Psoas muscle (tissue), 8 donors: ENCODE data around the gene ARHGAP40. TPM values are rescaled to one million over a fixed set of nuclear protein-coding genes. Genes with fewer than 3 reads are reported as not detected.
A peak's percentile ranks its signal among the peaks of the same experiment; 100 is the strongest.

Experiments
- ATAC-seq, 4 donors: fragments of 200-7000 bp; cut with Tn5 transposase; one replicate each; pipeline ENCODE4 v1.9.1; 2020; ENCODE audit warnings: moderate library complexity in 3 of 4, mild to moderate bottlenecking in 2 of 4
- DNase-seq, 2 donors: peaks; one replicate each; pipeline ENCODE4 v3.0.0-alpha.2; 2020
- H3K27ac ChIP-seq: fragments of 200-600 bp; one replicate; pipeline ENCODE4 v1.8.0; 2022
- H3K27me3 ChIP-seq, 3 donors: fragments of 200-600 bp in 1 of 3; one replicate each; pipeline versions ENCODE4 v1.6.1 to v1.8.0; 2013 to 2022; ENCODE audit warnings: low read length in 2 of 3, mild to moderate bottlenecking in 2 of 3, moderate library complexity in 1 of 3; ENCODE audit not compliant: insufficient read depth in 3 of 3
- H3K36me3 ChIP-seq, 2 donors: fragments of 200-600 bp in 1 of 2; one replicate each; pipeline versions ENCODE4 v1.6.1 to v1.8.0; 2013 to 2022; ENCODE audit warnings: low read depth in 1 of 2, mild to moderate bottlenecking in 1 of 2, moderate library complexity in 1 of 2; ENCODE audit not compliant: insufficient read depth in 1 of 2
- H3K4me1 ChIP-seq: fragments of 200-600 bp; one replicate; pipeline ENCODE4 v1.8.0; 2022
- H3K4me3 ChIP-seq: fragments of 200-600 bp; one replicate; pipeline ENCODE4 v1.8.0; 2022; ENCODE audit warnings: mild to moderate bottlenecking
- H3K9me3 ChIP-seq: fragments of 200-600 bp; one replicate; pipeline ENCODE4 v1.8.0; 2022
- CTCF ChIP-seq: fragments of 200-600 bp; IDR thresholded peaks from one replicate; pipeline ENCODE4 v1.8.0; 2022; ENCODE audit warnings: antibody characterized with exemption
- WGBS, 3 donors: extraction: QIAGEN DNeasy Blood & Tissue Kit; methylation state at CpG; one replicate each; pipeline versions ENCODE4 v1.1.6 to v1.1.7; 2013; 5-methylcytosine and 5-hydroxymethylcytosine counted together
- intact Hi-C, 2 donors: fragments of 100-400 bp; cut with DNase I; formaldehyde crosslinking; loops; one replicate each; pipeline versions ENCODE4 v1.11.0 to v1.14.2; 2022
- polyA plus RNA-seq, 3 donors: library from polyadenylated mRNA; stranded (reverse); fragments of 200-250 nt; gene quantifications; one replicate each; pipeline ENCODE4 v1.2.3, GENCODE V29; 2013
- total RNA-seq, 4 donors: library from RNA; stranded (reverse); fragmentation: NEBNext Ultra II Directional in 2 of 4; extraction: Animal tissue kit (Norgen Biotek cat#: 25700) in 2 of 4; gene quantifications; one replicate each; pipeline versions ENCODE4 v1.2.1 to v1.2.4, GENCODE V29; 2021 to 2023
- donor health status: healthy with polysubstance abuse.
- donor health status: DM: no; HTN: no; CAD: no; lungs with moderate emphysema.
- donor health status: Bipolar disorder and iron deficiency.
- donor health status: healthy.
- donor health status: DM: yes; HTN: yes; CAD: no.
- donor health status: DM: no; HTN: no; CAD: no.
- donor health status: DM: no; HTN: no; CAD: no.
- donor health status: DM: yes; HTN: yes; CAD: no.

ARHGAP40 gene
- total and polyA plus RNA-seq, 7 donors = 0.03 to 0.04 TPM; not detected in 5

GRCh38 chr20:38649275-38649891 is 47.8 kb downstream of the ARHGAP40 start:
- no peak for ATAC-seq

GRCh38 chr20:38650010-38650409 is 48.4 kb downstream of the ARHGAP40 start:
- no peak for DNase-seq
- Histone ChIP-seq H3K27me3 (peaks cover 0 to 37% (median 2%) of the 10 kb centered on the region in 3 donors), H3K27ac (no peak overlapping the region), H3K4me1 (peaks cover 3% of the 10 kb centered on the region), H3K4me3 (no peak overlapping the region), H3K9me3 (no peaks in the 10 kb centered on the region), H3K36me3 (no peaks in the 10 kb centered on the region)
- WGBS, 3 donors = 40 to 49% (median 43%) methylated on average over 4 of the region's 4 CpGs
- no peak for TF ChIP-seq CTCF
- ATAC-seq = no peak
- intact Hi-C loops = loop anchor here in 1 of 2 donors (5.0 kb wide), 1 partner anchor 82 kb away; no protein-coding TSS in a partner anchor

More at GRCh38 chr20:38649275-38649891, 47.8 kb downstream of the ARHGAP40 start:
- Histone ChIP-seq H3K36me3 (no peaks in the 10 kb centered on the region), H3K9me3 (no peaks in the 10 kb centered on the region), H3K27me3 (peaks cover 0 to 42% (median 5%) of the 10 kb centered on the region in 3 donors), H3K27ac (no peak overlapping the region), H3K4me1 (peaks cover 3% of the 10 kb centered on the region), H3K4me3 (no peak overlapping the region)
- 16 to 19% (median 17%) methylated on average over 10 of the region's 10 CpGs for WGBS, 3 donors
- peak; percentile 4 for TF ChIP-seq CTCF
- DNase-seq = no peak
- intact Hi-C loops = loop anchor here (5.0 to 10.0 kb wide), 3 partner anchors 83 to 243 kb away; no protein-coding TSS in a partner anchor

- Histone ChIP-seq H3K4me1 (peaks cover 3% of the 10 kb centered on the region), H3K4me3 (no peak overlapping the region), H3K27ac (no peak overlapping the region), H3K9me3 (no peaks in the 10 kb centered on the region), H3K36me3 (no peaks in the 10 kb centered on the region), H3K27me3 (peaks cover 0 to 28% (median 2%) of the 10 kb centered on the region in 3 donors)
- 43 to 54% (median 49%) methylated on average over 2 of the region's 2 CpGs for WGBS, 3 donors
- intact Hi-C loops = loop anchor here in 1 of 2 donors (5.0 kb wide), 1 partner anchor 81 kb away; no protein-coding TSS in a partner anchor
- no peak for DNase-seq
- no peak for ATAC-seq
- no peak for TF ChIP-seq CTCF
These were observed 49.5 kb downstream of the ARHGAP40 start for GRCh38 chr20:38651154-38651553.

GRCh38 chr20:38651562-38651961 is 50.0 kb downstream of the ARHGAP40 start:
- TF ChIP-seq CTCF = no peak
- DNase-seq = no peak
- ATAC-seq = no peak
- no peaks in the 10 kb centered on the region for H3K36me3 ChIP-seq
- H3K4me1 ChIP-seq = no peaks in the 10 kb centered on the region
- H3K27ac ChIP-seq = no peak overlapping the region
- no peaks in the 10 kb centered on the region for H3K9me3 ChIP-seq
- WGBS, 3 donors = 91 to 93% (median 92%) methylated on average over 6 of the region's 6 CpGs
- H3K4me3 ChIP-seq = no peak overlapping the region
- intact Hi-C loops = loop anchor here in 1 of 2 donors (5.0 kb wide), 1 partner anchor 81 kb away; no protein-coding TSS in a partner anchor
- peaks cover 0 to 25% (median 5%) of the 10 kb centered on the region in 3 donors for H3K27me3 ChIP-seq
